GM12878 (cell line): Measurements from ENCODE around the gene CDCA5.

ENCODE experiments used
- ATF2 ChIP-seq: IDR thresholded peaks from 2 replicates; pipeline ENCODE4 v1.6.1; 2012; ENCODE audit warnings: low read length, inconsistent platforms
- EP300 ChIP-seq, 2 experiments: fragments of 150-350 bp in 1 of 2; IDR thresholded peaks; 2 replicates each; pipeline ENCODE4 v1.6.1; 2011 to 2012; ENCODE audit warnings: low read depth in 2 of 2, low read length in 2 of 2, borderline replicate concordance in 1 of 2, improper control_type of control experiment in 1 of 2, inconsistent platforms in 1 of 2; ENCODE audit not compliant: control insufficient read depth in 1 of 2
- EZH2 ChIP-seq: IDR thresholded peaks from 2 replicates; pipeline ENCODE4 v1.6.1; 2012; ENCODE audit warnings: low read depth, mild to moderate bottlenecking, control low read depth, inconsistent platforms, low read length, borderline replicate concordance; ENCODE audit not compliant: control insufficient read depth
- MXI1 ChIP-seq: fragments of 150-350 bp; IDR thresholded peaks from 2 replicates; pipeline ENCODE4 v1.6.1; 2011; ENCODE audit warnings: low read depth, mild to moderate bottlenecking, inconsistent platforms, low read length, improper control_type of control experiment
- POLR2A ChIP-seq: IDR thresholded peaks from 2 replicates; pipeline ENCODE4 v1.6.1; 2011; ENCODE audit warnings: low read depth, mild to moderate bottlenecking, low read length
- POLR2AphosphoS5 ChIP-seq: IDR thresholded peaks from 2 replicates; pipeline ENCODE4 v1.6.1; 2011; ENCODE audit warnings: mild to moderate bottlenecking, low read length, inconsistent platforms

- no peak for TF ChIP-seq EZH2
- no peak for TF ChIP-seq POLR2A
- TF ChIP-seq ATF2: no peak
- no peak for TF ChIP-seq MXI1
- TF ChIP-seq POLR2AphosphoS5: no peak
- no peak for TF ChIP-seq EP300 (IDR thresholded peaks at IDR 0.05; ENCODE audit: borderline replicate concordance in 1 of 2, control insufficient read depth in 1 of 2, low read depth in 2 of 2, low read length in 2 of 2)
These were observed 24.8 kb upstream of the CDCA5 start for GRCh38 chr11:65108469-65109123.
